DOHH2 (cell line): ENCODE results near the gene ARHGAP44.

Experiments used
- H3F3A ChIP-seq: fragments of 200-600 bp; sonication (generic), shearing (Covaris generic); 2 replicates; pipeline ENCODE4 v1.6.0; 2016; ENCODE audit warnings: antibody characterized with exemption, mild to moderate bottlenecking; ENCODE audit not compliant: control insufficient read depth, insufficient read depth
- H3K27ac ChIP-seq: fragments of 200-600 bp; sonication (generic); 2 replicates; pipeline ENCODE4 v1.5.1; 2014; ENCODE audit warnings: low read depth, mild to moderate bottlenecking, low read length, moderate library complexity
- H3K27me3 ChIP-seq: fragments of 200-600 bp; sonication (generic); 2 replicates; pipeline ENCODE4 v1.6.1; 2014; ENCODE audit warnings: mild to moderate bottlenecking, low read length, mixed read lengths; ENCODE audit not compliant: control insufficient read depth
- H3K36me3 ChIP-seq: fragments of 200-600 bp; sonication (generic); 2 replicates; pipeline ENCODE4 v1.6.1; 2014; ENCODE audit warnings: mild to moderate bottlenecking, low read length, moderate library complexity, mixed read lengths; ENCODE audit not compliant: control insufficient read depth
- H3K4me1 ChIP-seq: fragments of 200-600 bp; sonication (generic); 2 replicates; pipeline ENCODE4 v1.6.1; 2014; ENCODE audit warnings: mild to moderate bottlenecking, low read length, mixed read lengths; ENCODE audit not compliant: control insufficient read depth
- H3K4me2 ChIP-seq: fragments of 200-600 bp; sonication (generic); 2 replicates; pipeline ENCODE4 v1.6.0; 2014; ENCODE audit warnings: mild to moderate bottlenecking, low read length, moderate library complexity
- H3K4me3 ChIP-seq: fragments of 200-600 bp; sonication (generic); 2 replicates; pipeline ENCODE4 v1.5.1; 2014; ENCODE audit warnings: mild to moderate bottlenecking, low read length, mixed read lengths
- H3K79me2 ChIP-seq: fragments of 200-600 bp; sonication (generic); 2 replicates; pipeline ENCODE4 v1.6.1; 2014; ENCODE audit warnings: mild to moderate bottlenecking, low read length, mixed read lengths; ENCODE audit not compliant: control insufficient read depth
- H3K9me2 ChIP-seq: fragments of 200-600 bp; sonication (generic); replicated peaks from 2 replicates; pipeline ENCODE4 v1.6.1; 2014; ENCODE audit warnings: mild to moderate bottlenecking, low read length, mixed read lengths; ENCODE audit not compliant: control insufficient read depth
- H3K9me3 ChIP-seq: fragments of 200-600 bp; sonication (generic); 2 replicates; pipeline ENCODE4 v1.6.1; 2014; ENCODE audit warnings: antibody characterized with exemption, low read length, mixed read lengths; ENCODE audit not compliant: control insufficient read depth, insufficient read depth
- H4K20me1 ChIP-seq: fragments of 200-600 bp; sonication (generic); 2 replicates; pipeline ENCODE4 v1.6.0; 2014; ENCODE audit warnings: low read depth, mild to moderate bottlenecking, antibody characterized with exemption, low read length, moderate library complexity; ENCODE audit not compliant: control insufficient read depth, insufficient read depth
- EZH2phosphoT487 ChIP-seq: fragments of 200-600 bp; sonication (generic); IDR thresholded peaks from 2 replicates; pipeline ENCODE4 v1.6.1; 2017; ENCODE audit warnings: borderline replicate concordance, mild to moderate bottlenecking, antibody characterized with exemption, low read length, moderate library complexity, mixed read lengths
- TF ChIP-seq, protein P1 (sequence below): fragments of 200-600 bp; sonication (generic); IDR thresholded peaks from one replicate; pipeline ENCODE4 v1.5.1; 2014; ENCODE audit warnings: antibody characterized with exemption, mild to moderate bottlenecking, low read depth, low read length; ENCODE audit not compliant: poor library complexity, severe bottlenecking

The ARHGAP44 gene

GRCh38 chr17:12896180-12896785 lies 107.0 kb downstream of the ARHGAP44 start:
- H3K27ac ChIP-seq = no peak overlapping the region
- no peak overlapping the region for H3K4me3 ChIP-seq
- no peaks in the 10 kb centered on the region for H3K4me1 ChIP-seq
- TF ChIP-seq, protein P1, sequence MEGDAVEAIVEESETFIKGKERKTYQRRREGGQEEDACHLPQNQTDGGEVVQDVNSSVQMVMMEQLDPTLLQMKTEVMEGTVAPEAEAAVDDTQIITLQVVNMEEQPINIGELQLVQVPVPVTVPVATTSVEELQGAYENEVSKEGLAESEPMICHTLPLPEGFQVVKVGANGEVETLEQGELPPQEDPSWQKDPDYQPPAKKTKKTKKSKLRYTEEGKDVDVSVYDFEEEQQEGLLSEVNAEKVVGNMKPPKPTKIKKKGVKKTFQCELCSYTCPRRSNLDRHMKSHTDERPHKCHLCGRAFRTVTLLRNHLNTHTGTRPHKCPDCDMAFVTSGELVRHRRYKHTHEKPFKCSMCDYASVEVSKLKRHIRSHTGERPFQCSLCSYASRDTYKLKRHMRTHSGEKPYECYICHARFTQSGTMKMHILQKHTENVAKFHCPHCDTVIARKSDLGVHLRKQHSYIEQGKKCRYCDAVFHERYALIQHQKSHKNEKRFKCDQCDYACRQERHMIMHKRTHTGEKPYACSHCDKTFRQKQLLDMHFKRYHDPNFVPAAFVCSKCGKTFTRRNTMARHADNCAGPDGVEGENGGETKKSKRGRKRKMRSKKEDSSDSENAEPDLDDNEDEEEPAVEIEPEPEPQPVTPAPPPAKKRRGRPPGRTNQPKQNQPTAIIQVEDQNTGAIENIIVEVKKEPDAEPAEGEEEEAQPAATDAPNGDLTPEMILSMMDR = no peak
- TF ChIP-seq EZH2phosphoT487 = no peak
- no peaks in the 10 kb centered on the region for H3K36me3 ChIP-seq
- no peaks in the 10 kb centered on the region for H3K27me3 ChIP-seq
- H3K79me2 ChIP-seq = no peaks in the 10 kb centered on the region
- no peaks in the 10 kb centered on the region for H3K9me2 ChIP-seq
- H3F3A ChIP-seq = no peaks in the 10 kb centered on the region
- H3K4me2 ChIP-seq = no peak overlapping the region
- H3K9me3 ChIP-seq = no peaks in the 10 kb centered on the region
- H4K20me1 ChIP-seq = no peaks in the 10 kb centered on the region

DNA sequence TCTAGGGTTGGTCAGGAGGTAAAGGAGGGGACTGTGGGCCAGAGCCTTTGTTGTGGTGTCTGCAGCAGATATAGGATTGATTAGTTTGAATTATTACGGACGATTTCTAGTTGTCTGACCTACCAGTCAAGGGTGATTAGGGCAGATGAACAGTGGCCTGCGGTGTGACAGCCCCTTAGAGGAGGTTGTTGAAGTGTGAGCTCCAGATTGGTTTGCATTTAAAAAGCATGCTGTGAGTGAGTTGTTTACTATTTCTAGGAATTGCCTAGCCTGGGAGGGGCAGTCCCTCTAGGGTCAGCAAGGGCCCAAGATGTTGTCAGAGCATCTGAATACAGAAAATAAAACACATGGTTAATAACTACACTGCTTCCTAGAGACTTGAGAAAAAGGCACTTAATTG lies 108.8 kb downstream of the ARHGAP44 start:
- H3K27ac ChIP-seq = no peak overlapping the region
- no peaks in the 10 kb centered on the region for H3K4me1 ChIP-seq
- no peaks in the 10 kb centered on the region for H3K79me2 ChIP-seq
- H3K27me3 ChIP-seq = no peaks in the 10 kb centered on the region
- H3F3A ChIP-seq = no peaks in the 10 kb centered on the region
- no peaks in the 10 kb centered on the region for H3K9me2 ChIP-seq
- H3K4me3 ChIP-seq = no peak overlapping the region
- H3K36me3 ChIP-seq = no peaks in the 10 kb centered on the region
- no peaks in the 10 kb centered on the region for H4K20me1 ChIP-seq
- H3K4me2 ChIP-seq = no peak overlapping the region
- no peaks in the 10 kb centered on the region for H3K9me3 ChIP-seq
- no peak for TF ChIP-seq EZH2phosphoT487
- TF ChIP-seq, protein P1 = no peak

- Histone ChIP-seq H3K4me3 (no peak overlapping the region), H3K4me2 (no peak overlapping the region), H3K27ac (no peak overlapping the region), H3K79me2 (no peaks in the 10 kb centered on the region), H3K27me3 (no peaks in the 10 kb centered on the region), H3K4me1 (no peaks in the 10 kb centered on the region), H4K20me1 (no peaks in the 10 kb centered on the region), H3K9me3 (no peaks in the 10 kb centered on the region), H3K36me3 (no peaks in the 10 kb centered on the region), H3K9me2 (no peaks in the 10 kb centered on the region), H3F3A (no peaks in the 10 kb centered on the region)
- TF ChIP-seq, protein P1 = no peak
- TF ChIP-seq EZH2phosphoT487 = no peak
These were observed 110.3 kb downstream of the ARHGAP44 start for GRCh38 chr17:12899604-12900003.
